NCI-H2227 (cell line): ENCODE data around the gene AGA.
A peak's percentile ranks its signal among the peaks of the same experiment; 100 is the strongest.

Experiments
- DNase-seq: peaks from one replicate; lab custom pipeline; 2025; ENCODE audit not compliant: unreplicated experiment; lab: John Stamatoyannopoulos, UW

Gene AGA

DNA sequence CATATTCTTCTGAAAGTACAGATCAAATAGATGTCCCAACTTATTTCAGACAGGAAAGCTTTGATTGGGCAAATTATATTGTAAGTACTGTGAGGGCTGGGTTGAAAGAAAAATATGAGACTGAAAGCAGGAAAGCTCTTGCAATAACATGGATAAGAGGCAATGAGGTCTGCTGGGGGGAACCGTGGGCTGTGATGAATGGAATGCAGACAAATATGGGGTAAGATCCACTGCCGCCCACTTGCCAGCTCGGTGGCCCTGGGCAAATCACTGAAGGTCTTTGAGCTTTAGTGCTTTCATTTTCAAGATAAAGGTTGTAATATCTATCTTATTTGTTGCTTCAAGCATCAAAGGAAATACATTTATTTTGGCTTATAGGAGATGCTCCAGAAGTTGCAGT is 51.0 kb downstream of the AGA start:
- no peak for DNase-seq

- no peak for DNase-seq
These were observed 55.9 kb downstream of the AGA start for GRCh38 chr4:177386278-177386815.

- no peak for DNase-seq
These were observed 56.5 kb downstream of the AGA start for GRCh38 chr4:177385576-177386277.

DNA sequence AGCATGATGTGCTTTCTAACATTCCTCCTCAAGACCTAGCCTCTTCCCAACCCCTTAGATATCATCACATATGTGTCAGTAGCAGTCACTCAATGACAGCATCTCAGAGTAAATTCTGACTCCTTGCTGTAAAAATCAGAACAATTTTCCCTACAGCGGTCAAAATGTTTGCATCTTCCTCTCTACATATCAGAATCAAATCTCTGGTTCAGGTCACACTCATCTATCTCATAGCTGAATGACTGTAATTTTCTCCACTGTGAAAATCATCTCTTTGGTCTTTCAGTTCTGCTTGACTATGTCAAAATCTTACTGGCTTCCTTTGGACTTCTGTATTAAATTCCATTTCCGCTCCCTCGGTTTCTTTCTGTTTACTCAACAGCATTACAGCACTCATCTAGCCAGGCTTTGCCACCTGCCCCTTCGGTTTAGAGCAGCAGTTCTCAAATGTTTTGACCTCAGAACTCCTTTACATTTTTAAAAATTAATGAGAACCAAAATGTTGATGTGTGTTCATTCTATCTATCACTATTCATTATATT is 57.3 kb downstream of the AGA start:
- peak; percentile 10 for DNase-seq

- no peak for DNase-seq
These were observed 60.4 kb downstream of the AGA start for GRCh38 chr4:177381762-177382310.
